K562 (cell line): ENCODE measurements around the gene NLGN3. TPM values are rescaled to one million over a fixed set of nuclear protein-coding genes. Genes with fewer than 3 reads are reported as not detected.

ENCODE experiments used
- ATAC-seq: fragments of 200-7000 bp; cut with Tn5 transposase; 3 replicates; pipeline ENCODE4 v1.9.1; 2020; ENCODE audit warnings: moderate library complexity
- BruUV-seq: library from RNA; stranded (reverse); fragments of 400-500 nt; replicated peaks from 2 replicates; lab custom pipeline; 2021; lab: Mats Ljungman, UMichigan
- CTCF ChIA-PET: fragments of 300-600 bp; formaldehyde crosslinking; extraction: SDS; loops from one replicate; lab custom pipeline; 2021; ENCODE audit warnings: low intra/inter-chr PET ratio; lab: Yijun Ruan, JAX
- POLR2A ChIA-PET: fragments of 300-600, 350-650 bp; sonication (Branson Sonifier 250); formaldehyde crosslinking; extraction: SDS; loops from one replicate; lab custom pipeline; 2021; ENCODE audit warnings: antibody characterized with exemption, inconsistent platforms; lab: Yijun Ruan, JAX
- DNase-seq, 4 experiments: peaks; one replicate each; pipeline versions ENCODE4 v3.0.0 to v3.0.0-alpha.2; 2011 to 2018; ENCODE audit warnings: low spot score in 3 of 4, mixed read lengths in 3 of 4; ENCODE audit errors: extremely low read depth in 1 of 4
- FAIRE-seq: peaks from 2 replicates; lab custom pipeline; 2011; peaks lifted over from hg19 to GRCh38; lab: Jason Lieb, UNC
- H2AFZ ChIP-seq: 2 replicates; pipeline ENCODE4 v1.6.0; 2011; ENCODE audit warnings: low read depth, low read length, control low read depth, inconsistent platforms
- H3K27ac ChIP-seq: fragments of 200-600 bp; 3 replicates; pipeline ENCODE4 v1.8.0; 2011; ENCODE audit warnings: low read depth, mild to moderate bottlenecking, control low read depth, inconsistent platforms, low read length, moderate library complexity, mixed read lengths; ENCODE audit errors: extremely low read depth
- H3K27me3 ChIP-seq, 2 experiments: fragments of 300-600 bp in 1 of 2; 2 replicates in 1 of 2; 3 replicates in 1 of 2; pipeline versions ENCODE4 v1.6.0 to v1.8.0; 2011; ENCODE audit warnings: inconsistent platforms in 2 of 2, low read length in 2 of 2, mild to moderate bottlenecking in 1 of 2, mixed read lengths in 1 of 2, moderate library complexity in 1 of 2; ENCODE audit not compliant: control insufficient read depth in 2 of 2, insufficient read depth in 2 of 2
- H3K36me3 ChIP-seq: fragments of 300-600 bp; 3 replicates; pipeline ENCODE4 v1.8.0; 2011; ENCODE audit warnings: mild to moderate bottlenecking, low read length, inconsistent platforms; ENCODE audit not compliant: control insufficient read depth, insufficient read depth
- H3K4me1 ChIP-seq, 2 experiments: fragments of 200-600 bp in 1 of 2; replicated peaks in 1 of 2; 2 replicates in 1 of 2; 3 replicates in 1 of 2; pipeline versions ENCODE4 v1.5.1 to v1.8.0; 2011; ENCODE audit warnings: inconsistent platforms in 2 of 2, low read length in 2 of 2, mild to moderate bottlenecking in 1 of 2, mixed read lengths in 1 of 2, moderate library complexity in 1 of 2; ENCODE audit not compliant: control insufficient read depth in 2 of 2, insufficient read depth in 2 of 2
- H3K4me2 ChIP-seq: 2 replicates; pipeline ENCODE4 v1.6.1; 2011; ENCODE audit warnings: low read length, control low read depth, inconsistent platforms, mixed read lengths; ENCODE audit not compliant: insufficient read depth
- H3K4me3 ChIP-seq: fragments of 200-600 bp; sonication (generic), shearing (Covaris generic); 2 replicates; pipeline ENCODE4 v1.5.1; 2016; ENCODE audit warnings: control low read depth, inconsistent platforms
- H3K79me2 ChIP-seq: fragments of 200-600 bp; 3 replicates; pipeline ENCODE4 v1.8.0; 2011; ENCODE audit warnings: low read length, inconsistent platforms; ENCODE audit not compliant: control insufficient read depth, insufficient read depth
- H3K9ac ChIP-seq, 2 experiments: 2 replicates each; pipeline versions ENCODE4 v1.6.0 to v1.6.1; 2011; ENCODE audit warnings: low read depth in 2 of 2, low read length in 2 of 2, control low read depth in 1 of 2, inconsistent platforms in 1 of 2, mild to moderate bottlenecking in 1 of 2, mixed read lengths in 1 of 2; ENCODE audit not compliant: insufficient read depth in 1 of 2
- H3K9me1 ChIP-seq: one replicate; pipeline ENCODE4 v1.6.0; 2011; ENCODE audit warnings: inconsistent platforms, mild to moderate bottlenecking, low read length, moderate library complexity; ENCODE audit not compliant: control insufficient read depth, insufficient read depth
- H3K9me3 ChIP-seq: replicated peaks from 2 replicates; pipeline ENCODE4 v1.5.1; 2011; ENCODE audit warnings: low read depth, low read length, inconsistent platforms; ENCODE audit not compliant: control insufficient read depth, insufficient read depth
- H4K20me1 ChIP-seq: replicated peaks from 2 replicates; pipeline ENCODE4 v1.6.1; 2011; ENCODE audit warnings: low read length, inconsistent platforms, mixed read lengths; ENCODE audit not compliant: control insufficient read depth, insufficient read depth
- CC2D1A ChIP-seq: fragments of 450-650 bp; IDR thresholded peaks from 2 replicates; pipeline ENCODE4 v1.6.1; 2017; ENCODE audit warnings: mild to moderate bottlenecking
- GABPA ChIP-seq: fragments of 200-800 bp; sonication (Bioruptor generic); conservative IDR thresholded peaks from 2 replicates; pipeline ENCODE4 v1.6.1; 2016; ENCODE audit warnings: low read depth, missing genetic modification characterization, missing compliant biosample characterization
- KLF10 ChIP-seq: fragments of 250-450 bp; sonication (Bioruptor Pico); IDR thresholded peaks from 2 replicates; pipeline ENCODE4 v1.6.1; 2021; ENCODE audit warnings: matching md5 sums
- MTA2 ChIP-seq: fragments of 450-650 bp; IDR thresholded peaks from 2 replicates; pipeline ENCODE4 v1.6.1; 2016; ENCODE audit warnings: low read depth
- NCOA1 ChIP-seq: fragments of 450-650 bp; IDR thresholded peaks from 2 replicates; pipeline ENCODE4 v1.6.1; 2016; ENCODE audit warnings: low read depth
- WGBS: fragments of 100-300 bp; shearing (Covaris generic); methylation state at CpG from one replicate; pipeline ENCODE4 v1.1.6; 2016; ENCODE audit warnings: low coverage, mixed read lengths; ENCODE audit not compliant: insufficient coverage; ENCODE audit errors: missing lambda C conversion rate; 5-methylcytosine and 5-hydroxymethylcytosine counted together
- in situ Hi-C: fragments of 300-500 bp; cut with MboI; formaldehyde crosslinking; loops from 4 replicates; pipeline ENCODE4 v1.15.0; 2018; ENCODE audit warnings: inconsistent platforms, mixed read lengths
- intact Hi-C: fragments of 100-400 bp; cut with micrococcal nuclease; formaldehyde crosslinking; loops from 2 replicates; pipeline ENCODE4 v1.14.2; 2022
- polyA plus RNA-seq, 8 experiments: library from polyadenylated mRNA; depleted of rRNA in 4 of 8; stranded (reverse) in 5 of 8; unstranded in 3 of 8; fragments of >200 nt; fragmentation: Nextera tagmentation in 2 of 8; fragmentation: Illumina TruSeq in 1 of 8; extraction: Ambion mirVana in 2 of 8; extraction: Trizol in 1 of 8; gene quantifications; 2 replicates each; pipeline versions ENCODE4 v1.2.1 to v1.2.3, GENCODE V29; 2011 to 2014; ENCODE audit warnings: inconsistent platforms in 1 of 8, missing spikeins in 1 of 8
- total RNA-seq, 7 experiments: library from RNA; depleted of rRNA in 6 of 7; stranded (reverse); fragments of >200 nt in 6 of 7; fragmentation: Illumina TruSeq in 2 of 7; extraction: Trizol in 2 of 7; gene quantifications; 2 replicates each; pipeline versions ENCODE4 v1.2.1 to v1.2.3, GENCODE V29; 2011 to 2021; ENCODE audit warnings: low replicate concordance in 1 of 7
- TF ChIP-seq, protein P1 (sequence below): fragments of 450-650 bp; formaldehyde crosslinking; IDR thresholded peaks from 2 replicates; pipeline ENCODE4 v1.4.0; 2020; ENCODE audit warnings: mild to moderate bottlenecking, moderate library complexity

Gene NLGN3
- total and polyA plus RNA-seq, 9 of the 15 experiments (the other 6 are each of a cell fraction or from before 2014, with no cell fraction given) = 0.03 to 0.86 (median 0.25) TPM

DNA sequence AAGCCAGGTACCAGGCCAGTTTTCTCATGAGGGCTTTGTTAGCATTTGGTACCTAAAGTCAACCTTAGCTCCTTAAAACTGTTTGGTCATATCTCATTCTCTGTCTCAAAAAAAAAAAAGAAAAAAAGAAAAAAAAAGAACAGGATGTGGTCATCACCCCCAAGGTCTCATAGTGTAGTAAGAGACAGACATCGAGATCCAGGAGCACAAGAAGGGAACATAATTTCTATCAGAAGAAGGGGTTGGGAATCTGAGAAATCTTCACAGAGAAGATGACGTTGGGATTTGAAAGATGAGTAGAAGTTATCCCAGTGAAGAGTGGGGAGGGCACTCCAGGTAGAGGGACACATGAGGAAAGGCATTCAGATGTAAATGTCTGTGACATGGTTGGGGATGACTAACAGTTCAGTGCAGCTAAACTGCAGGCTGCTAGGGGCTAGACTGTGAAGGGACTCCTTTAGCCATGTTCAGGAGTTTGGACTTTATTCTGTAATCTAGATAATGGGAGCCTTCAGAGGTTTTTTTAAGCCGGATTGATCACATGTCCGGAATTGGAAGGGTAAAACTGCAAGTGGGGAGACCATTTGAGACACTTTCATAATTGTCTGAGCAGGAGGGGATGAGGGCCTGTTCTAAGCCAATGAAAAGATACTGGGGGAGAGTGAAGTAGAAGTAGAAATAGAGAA, 51.5 kb downstream of the NLGN3 start:
- Histone ChIP-seq H3K27ac (no peak overlapping the region), H3K9me1 (no peaks in the 10 kb centered on the region), H3K9me3 (no peaks in the 10 kb centered on the region), H3K27me3 (no peaks in the 10 kb centered on the region; a peak in 1 of 5 replicates), H3K79me2 (no peaks in the 10 kb centered on the region), H3K4me3 (no peak overlapping the region), H3K36me3 (no peaks in the 10 kb centered on the region), H3K4me1 (no peaks in the 10 kb centered on the region; a peak in 1 of 5 replicates), H2AFZ (peak overlapping the region; percentile 9; the same call in 1 of the 2 replicates), H3K9ac (no peak overlapping the region), H4K20me1 (no peaks in the 10 kb centered on the region), H3K4me2 (no peak overlapping the region)
- FAIRE-seq = no peak
- CTCF ChIA-PET = no interaction called here
- intact Hi-C loops (no loop called here), in situ Hi-C loops (no loop called here)
- 8% methylated on average over 4 of the region's 4 CpGs for WGBS
- 0 out of 3 replicates have a peak, but pooled peaks have one; percentile 28 for ATAC-seq
- POLR2A ChIA-PET = no interaction called here
- TF ChIP-seq, protein P1, sequence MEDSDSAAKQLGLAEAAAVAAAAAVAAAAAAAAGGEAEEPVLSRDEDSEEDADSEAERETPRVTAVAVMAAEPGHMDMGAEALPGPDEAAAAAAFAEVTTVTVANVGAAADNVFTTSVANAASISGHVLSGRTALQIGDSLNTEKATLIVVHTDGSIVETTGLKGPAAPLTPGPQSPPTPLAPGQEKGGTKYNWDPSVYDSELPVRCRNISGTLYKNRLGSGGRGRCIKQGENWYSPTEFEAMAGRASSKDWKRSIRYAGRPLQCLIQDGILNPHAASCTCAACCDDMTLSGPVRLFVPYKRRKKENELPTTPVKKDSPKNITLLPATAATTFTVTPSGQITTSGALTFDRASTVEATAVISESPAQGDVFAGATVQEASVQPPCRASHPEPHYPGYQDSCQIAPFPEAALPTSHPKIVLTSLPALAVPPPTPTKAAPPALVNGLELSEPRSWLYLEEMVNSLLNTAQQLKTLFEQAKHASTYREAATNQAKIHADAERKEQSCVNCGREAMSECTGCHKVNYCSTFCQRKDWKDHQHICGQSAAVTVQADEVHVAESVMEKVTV (CRISPR knock-in tag) = no peak
- no peak for TF ChIP-seq KLF10 (CRISPR knock-in tag)
- TF ChIP-seq GABPA (tag) = 0 out of 2 replicates have a peak, but pooled peaks have one; percentile 15
- no peak for TF ChIP-seq NCOA1
- no peak for TF ChIP-seq CC2D1A
- TF ChIP-seq MTA2 = no peak
- BruUV-seq = no TSS peak
- DNase-seq = no peak
